RCC 7860 (cell line): ENCODE measurements around the gene RNF39.

Experiments used
- DNase-seq: peaks from one replicate; pipeline ENCODE4 v3.0.0-alpha.2; 2015; ENCODE audit warnings: low spot score
- FAIRE-seq: peaks from 2 replicates; lab custom pipeline; 2012; peaks lifted over from hg19 to GRCh38; lab: Jason Lieb, UNC

The RNF39 gene

DNA sequence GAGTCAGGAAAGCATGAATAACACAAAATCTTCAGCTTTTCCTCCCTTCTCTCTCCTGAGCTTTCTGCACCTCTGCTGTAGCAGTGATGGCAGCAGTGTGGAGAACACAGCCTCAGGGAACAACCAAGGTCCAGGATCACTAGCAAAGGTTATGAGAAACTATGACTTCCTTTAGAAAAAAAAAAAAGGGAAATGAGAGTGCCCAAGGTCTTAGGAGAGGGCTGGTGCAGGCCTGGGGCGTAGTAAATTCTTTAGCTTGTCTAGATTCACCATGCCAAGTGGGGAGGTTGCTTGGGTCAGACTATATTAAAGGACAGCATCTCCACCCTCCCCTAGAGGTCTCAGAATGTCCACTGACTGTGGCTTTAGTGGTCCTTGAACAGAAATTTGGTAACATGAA is 54.9 kb downstream of the RNF39 start:
- no peak for DNase-seq
- no peak for FAIRE-seq
